Activated naive CD8-positive, alpha-beta T cell treated with anti-CD3 and anti-CD28 coated beads, Interleukin-2, amount 10 ng/mL, durations not matched to agents 7 days and 5 days (primary cell): ENCODE data around the gene LCORL. TPM values are rescaled to one million over a fixed set of nuclear protein-coding genes. Genes with fewer than 3 reads are reported as not detected.

Source experiments
- ATAC-seq: fragments of 150-1000 bp; cut with Tn5 transposase; one replicate; pipeline ENCODE4 v1.10.0; 2021; ENCODE audit warnings: low read depth, moderate library complexity
- POLR2A ChIA-PET: fragments of 350-600 bp; sonication (Branson Sonifier 250); formaldehyde crosslinking; loops from one replicate; lab custom pipeline; 2021; ENCODE audit warnings: antibody characterized with exemption; lab: Charles Lee
- DNase-seq: peaks from one replicate; pipeline ENCODE4 v3.0.0; 2021
- H3K27ac Mint-ChIP-seq: one replicate; pipeline ENCODE4 v1.8.0; 2022; ENCODE audit warnings: mild to moderate bottlenecking, mixed read lengths
- H3K27me3 Mint-ChIP-seq: one replicate; pipeline ENCODE4 v1.8.0; 2022; ENCODE audit warnings: mild to moderate bottlenecking, moderate library complexity, mixed read lengths
- H3K36me3 Mint-ChIP-seq: one replicate; pipeline ENCODE4 v1.8.0; 2021; ENCODE audit warnings: mild to moderate bottlenecking, mixed read lengths
- H3K4me1 Mint-ChIP-seq: one replicate; pipeline ENCODE4 v1.8.0; 2021; ENCODE audit warnings: mixed read lengths
- H3K4me3 Mint-ChIP-seq: one replicate; pipeline ENCODE4 v1.8.0; 2022; ENCODE audit warnings: mild to moderate bottlenecking, moderate library complexity, mixed read lengths
- H3K9me3 Mint-ChIP-seq: one replicate; pipeline ENCODE4 v1.8.0; 2021; ENCODE audit warnings: mixed read lengths
- total RNA-seq, 2 experiments: library from RNA; stranded (reverse); gene quantifications; one replicate each; pipeline ENCODE4 v1.2.3, GENCODE V29; 2021

The LCORL gene
- total RNA-seq, 2 experiments from 2014 or later, result 15.8 to 18.1 TPM

GRCh38 chr4:17805580-17806155 is 215.9 kb downstream of the LCORL start:
- peaks cover 28% of the 10 kb centered on the region for H3K4me1 Mint-ChIP-seq
- H3K9me3 Mint-ChIP-seq, result no peaks in the 10 kb centered on the region
- H3K4me3 Mint-ChIP-seq, result no peak overlapping the region
- POLR2A ChIA-PET, result interaction anchor here (1.1 kb wide), 1 partner anchor 153 kb away, joined by 4 read pairs; no protein-coding TSS in a partner anchor
- DNase-seq (no peak), ATAC-seq (no peak)
- H3K27me3 Mint-ChIP-seq, result no peaks in the 10 kb centered on the region
- no peak overlapping the region for H3K27ac Mint-ChIP-seq
- peaks cover 32% of the 10 kb centered on the region for H3K36me3 Mint-ChIP-seq

- Mint-ChIP-seq H3K9me3 (no peaks in the 10 kb centered on the region), H3K4me3 (no peak overlapping the region), H3K27me3 (no peaks in the 10 kb centered on the region), H3K36me3 (peaks cover 31% of the 10 kb centered on the region), H3K27ac (no peak overlapping the region), H3K4me1 (no peaks in the 10 kb centered on the region)
- no peak for ATAC-seq
- POLR2A ChIA-PET, result interaction anchor here (3.7 kb wide), 1 partner anchor 12 kb away, joined by 22 read pairs; the partner anchor contains the start of genes DCAF16 and NCAPG
- DNase-seq, result no peak
Observed at GRCh38 chr4:17797808-17798207, 223.7 kb downstream of the LCORL start.

GRCh38 chr4:17794730-17795129 is 226.8 kb downstream of the LCORL start:
- H3K27ac Mint-ChIP-seq, result no peak overlapping the region
- no peaks in the 10 kb centered on the region for H3K9me3 Mint-ChIP-seq
- no peaks in the 10 kb centered on the region for H3K4me1 Mint-ChIP-seq
- no peak overlapping the region for H3K4me3 Mint-ChIP-seq
- peaks cover 33% of the 10 kb centered on the region for H3K36me3 Mint-ChIP-seq
- ATAC-seq (no peak), DNase-seq (no peak)
- POLR2A ChIA-PET, result no interaction called here
- no peaks in the 10 kb centered on the region for H3K27me3 Mint-ChIP-seq

Other genes starting within 250 kb of the LCORL start
- not detected for gene FAM184B, start 240.1 kb downstream of the LCORL start, total RNA-seq
- 10 to 100 TPM; 54.5 to 60.6 TPM for gene DCAF16, start 211.0 kb downstream of the LCORL start, total RNA-seq
- 10 to 100 TPM; 59.1 to 66.6 TPM for gene NCAPG, start 210.8 kb downstream of the LCORL start, total RNA-seq